Hepatocyte (in vitro differentiated cells): Measurements from ENCODE around the gene PTPMT1.

Source experiments
- CTCF ChIP-seq: fragments of 200-600 bp; sonication (generic); IDR thresholded peaks from 2 replicates; pipeline ENCODE4 v1.5.1; 2016; ENCODE audit warnings: antibody characterized with exemption, mild to moderate bottlenecking; ENCODE audit not compliant: poor library complexity
- EZH2 ChIP-seq: fragments of 200-600 bp; sonication (generic); IDR thresholded peaks from 2 replicates; pipeline ENCODE4 v1.6.1; 2016; ENCODE audit warnings: antibody characterized with exemption, mild to moderate bottlenecking, borderline replicate concordance
- EZH2phosphoT487 ChIP-seq: fragments of 200-600 bp; sonication (generic); IDR thresholded peaks from one replicate; pipeline ENCODE4 v1.6.1; 2018; ENCODE audit warnings: antibody characterized with exemption, mild to moderate bottlenecking, low read depth, moderate library complexity; ENCODE audit not compliant: unreplicated experiment, severe bottlenecking

GRCh38 chr11:47518212-47518964, 47.0 kb upstream of the PTPMT1 start:
- TF ChIP-seq CTCF (no peak), EZH2 (no peak), EZH2phosphoT487 (no peak)
